Mesendoderm (in vitro differentiated cells): ENCODE results near the gene FHOD1.

Experiments used
- DNase-seq: peaks from one replicate; pipeline ENCODE4 v3.0.0; 2013
- H2AK5ac ChIP-seq: 2 replicates; pipeline ENCODE4 v1.6.1; 2013; ENCODE audit warnings: low read length, inconsistent platforms
- H2BK120ac ChIP-seq: 2 replicates; pipeline ENCODE4 v1.6.1; 2013; ENCODE audit warnings: low read depth, mild to moderate bottlenecking, low read length, moderate library complexity, mixed read lengths
- H2BK15ac ChIP-seq: replicated peaks from 2 replicates; pipeline ENCODE4 v1.6.1; 2013; ENCODE audit warnings: low read depth, mild to moderate bottlenecking, moderate library complexity
- H2BK5ac ChIP-seq: 2 replicates; pipeline ENCODE4 v1.6.1; 2013; ENCODE audit warnings: low read length, inconsistent platforms
- H3K18ac ChIP-seq: 2 replicates; pipeline ENCODE4 v1.6.1; 2013; ENCODE audit warnings: mild to moderate bottlenecking, low read length, mixed read lengths
- H3K23ac ChIP-seq: one replicate; pipeline ENCODE4 v1.6.1; 2013; ENCODE audit warnings: low read length
- H3K27ac ChIP-seq: 2 replicates; pipeline ENCODE4 v1.5.1; 2013; ENCODE audit warnings: low read depth, mild to moderate bottlenecking, inconsistent platforms, low read length, moderate library complexity
- H3K27me3 ChIP-seq: 2 replicates; pipeline ENCODE4 v1.6.1; 2013; ENCODE audit warnings: low read length, control low read depth, mild to moderate bottlenecking, inconsistent platforms; ENCODE audit not compliant: insufficient read depth, poor library complexity
- H3K36me3 ChIP-seq: 2 replicates; pipeline ENCODE4 v1.6.1; 2013; ENCODE audit warnings: low read length, inconsistent platforms; ENCODE audit not compliant: control insufficient read depth, insufficient read depth
- H3K4ac ChIP-seq: one replicate; pipeline ENCODE4 v1.6.1; 2013; ENCODE audit warnings: low read depth, mild to moderate bottlenecking, low read length, moderate library complexity
- H3K4me1 ChIP-seq: 2 replicates; pipeline ENCODE4 v1.6.1; 2013; ENCODE audit warnings: low read depth, low read length, inconsistent platforms; ENCODE audit not compliant: control insufficient read depth
- H3K4me2 ChIP-seq: 2 replicates; pipeline ENCODE4 v1.6.1; 2013; ENCODE audit warnings: low read length
- H3K4me3 ChIP-seq: 2 replicates; pipeline ENCODE4 v1.5.1; 2013; ENCODE audit warnings: mild to moderate bottlenecking, low read length
- H3K56ac ChIP-seq: one replicate; pipeline ENCODE4 v1.6.1; 2013; ENCODE audit warnings: low read length
- H3K79me1 ChIP-seq: 2 replicates; pipeline ENCODE4 v1.6.1; 2013; ENCODE audit warnings: low read length, inconsistent platforms
- H3K79me2 ChIP-seq: 2 replicates; pipeline ENCODE4 v1.6.1; 2013; ENCODE audit warnings: mild to moderate bottlenecking, low read length; ENCODE audit not compliant: control insufficient read depth, insufficient read depth
- H3K9ac ChIP-seq: 2 replicates; pipeline ENCODE4 v1.6.1; 2013; ENCODE audit warnings: low read length, inconsistent platforms
- H4K5ac ChIP-seq: one replicate; pipeline ENCODE4 v1.6.1; 2013; ENCODE audit warnings: low read length
- H4K8ac ChIP-seq: one replicate; pipeline ENCODE4 v1.6.1; 2013; ENCODE audit warnings: low read depth, mild to moderate bottlenecking, control low read depth, low read length, moderate library complexity
- WGBS: extraction: QIAGEN DNeasy Blood & Tissue Kit; methylation state at CpG from one replicate; pipeline ENCODE4 v1.1.7; 2013; ENCODE audit warnings: low lambda C conversion rate, missing lambda C conversion rate; ENCODE audit not compliant: insufficient coverage; ENCODE audit errors: extremely low coverage; 5-methylcytosine and 5-hydroxymethylcytosine counted together

FHOD1 gene

DNA sequence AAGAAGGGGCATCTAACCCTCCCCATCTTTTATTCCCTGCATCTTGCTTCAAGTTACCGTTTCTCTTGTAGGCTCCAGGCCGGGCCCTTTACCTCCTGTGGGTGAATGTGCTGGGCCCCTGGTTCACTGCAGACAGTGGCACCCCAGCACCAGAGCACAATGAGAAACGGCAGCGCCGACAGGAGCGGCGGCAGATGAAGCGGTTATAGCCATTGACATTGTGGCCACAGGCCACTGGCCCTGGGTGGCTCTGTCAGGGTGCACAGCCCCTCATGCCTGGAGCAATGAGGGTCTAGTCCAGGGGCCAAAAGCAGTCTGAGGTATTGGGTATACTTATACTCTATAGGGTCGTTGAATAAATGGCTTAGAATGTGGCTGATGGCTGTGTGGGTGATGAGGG, 18.4 kb downstream of the FHOD1 start:
- Histone ChIP-seq H4K5ac (no peak overlapping the region), H2BK15ac (no peak overlapping the region), H3K4me1 (peaks cover 2% of the 10 kb centered on the region), H3K4me2 (no peak overlapping the region), H3K23ac (no peak overlapping the region), H2BK5ac (no peak overlapping the region), H3K79me2 (peaks cover 13% of the 10 kb centered on the region), H3K27ac (no peak overlapping the region), H3K4me3 (no peak overlapping the region), H3K56ac (no peak overlapping the region), H3K4ac (no peak overlapping the region), H3K36me3 (peaks cover 21% of the 10 kb centered on the region), H2AK5ac (no peak overlapping the region), H3K27me3 (no peaks in the 10 kb centered on the region), H2BK120ac (no peak overlapping the region), H3K9ac (no peak overlapping the region), H3K18ac (no peak overlapping the region), H3K79me1 (peaks cover 15% of the 10 kb centered on the region), H4K8ac (no peak overlapping the region)
- DNase-seq = no peak
- no CpG with 5 or more reads among the region's 9 CpGs for WGBS

GRCh38 chr16:67228034-67228785, 19.1 kb downstream of the FHOD1 start:
- H3K79me1 ChIP-seq = peaks cover 15% of the 10 kb centered on the region
- no peak overlapping the region for H3K4me3 ChIP-seq
- no peaks in the 10 kb centered on the region for H3K27me3 ChIP-seq
- no peak overlapping the region for H2AK5ac ChIP-seq
- no peak overlapping the region for H2BK120ac ChIP-seq
- no peak overlapping the region for H2BK15ac ChIP-seq
- H4K8ac ChIP-seq = no peak overlapping the region
- peaks cover 13% of the 10 kb centered on the region for H3K79me2 ChIP-seq
- H3K27ac ChIP-seq = no peak overlapping the region
- no peak for DNase-seq
- no peak overlapping the region for H3K56ac ChIP-seq
- no peak overlapping the region for H3K18ac ChIP-seq
- no CpG with 5 or more reads among the region's 9 CpGs for WGBS
- H3K9ac ChIP-seq = peak overlapping the region; percentile 97
- no peak overlapping the region for H3K23ac ChIP-seq
- peaks cover 19% of the 10 kb centered on the region for H3K36me3 ChIP-seq
- H3K4me1 ChIP-seq = peaks cover 2% of the 10 kb centered on the region
- no peak overlapping the region for H2BK5ac ChIP-seq
- H4K5ac ChIP-seq = no peak overlapping the region
- H3K4ac ChIP-seq = no peak overlapping the region
- H3K4me2 ChIP-seq = peak overlapping the region; percentile 99

DNA sequence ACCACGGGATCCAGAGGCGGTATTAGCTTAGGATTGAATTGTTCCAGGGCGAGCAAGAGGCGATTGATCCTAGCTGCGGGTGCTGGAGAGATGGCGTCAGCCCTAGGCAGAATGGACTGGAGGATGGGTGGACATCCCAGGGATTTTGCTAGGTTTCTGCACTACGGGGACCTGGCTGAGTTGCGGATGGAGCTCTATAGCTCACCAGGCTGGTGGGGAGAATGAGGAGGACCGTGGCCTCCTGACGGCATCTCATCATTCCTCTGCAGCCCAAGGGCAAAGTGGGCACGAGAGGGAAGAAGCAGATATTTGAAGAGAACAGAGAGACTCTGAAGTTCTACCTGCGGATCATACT, 19.7 kb downstream of the FHOD1 start:
- H3K79me2 ChIP-seq = peaks cover 13% of the 10 kb centered on the region
- H4K5ac ChIP-seq = no peak overlapping the region
- no peak overlapping the region for H2BK5ac ChIP-seq
- H3K4ac ChIP-seq = no peak overlapping the region
- H2AK5ac ChIP-seq = no peak overlapping the region
- H3K4me2 ChIP-seq = peak overlapping the region; percentile 99
- H3K27ac ChIP-seq = no peak overlapping the region
- no peak overlapping the region for H3K23ac ChIP-seq
- peak overlapping the region; percentile 97 for H3K9ac ChIP-seq
- DNase-seq = no peak
- peaks cover 19% of the 10 kb centered on the region for H3K36me3 ChIP-seq
- no peak overlapping the region for H4K8ac ChIP-seq
- peaks cover 15% of the 10 kb centered on the region for H3K79me1 ChIP-seq
- H3K4me3 ChIP-seq = peak overlapping the region; percentile 100
- H2BK120ac ChIP-seq = no peak overlapping the region
- H3K27me3 ChIP-seq = no peaks in the 10 kb centered on the region
- H3K56ac ChIP-seq = peak overlapping the region; percentile 96
- H3K18ac ChIP-seq = no peak overlapping the region
- no CpG with 5 or more reads among the region's 12 CpGs for WGBS
- no peak overlapping the region for H2BK15ac ChIP-seq
- peaks cover 2% of the 10 kb centered on the region for H3K4me1 ChIP-seq

DNA sequence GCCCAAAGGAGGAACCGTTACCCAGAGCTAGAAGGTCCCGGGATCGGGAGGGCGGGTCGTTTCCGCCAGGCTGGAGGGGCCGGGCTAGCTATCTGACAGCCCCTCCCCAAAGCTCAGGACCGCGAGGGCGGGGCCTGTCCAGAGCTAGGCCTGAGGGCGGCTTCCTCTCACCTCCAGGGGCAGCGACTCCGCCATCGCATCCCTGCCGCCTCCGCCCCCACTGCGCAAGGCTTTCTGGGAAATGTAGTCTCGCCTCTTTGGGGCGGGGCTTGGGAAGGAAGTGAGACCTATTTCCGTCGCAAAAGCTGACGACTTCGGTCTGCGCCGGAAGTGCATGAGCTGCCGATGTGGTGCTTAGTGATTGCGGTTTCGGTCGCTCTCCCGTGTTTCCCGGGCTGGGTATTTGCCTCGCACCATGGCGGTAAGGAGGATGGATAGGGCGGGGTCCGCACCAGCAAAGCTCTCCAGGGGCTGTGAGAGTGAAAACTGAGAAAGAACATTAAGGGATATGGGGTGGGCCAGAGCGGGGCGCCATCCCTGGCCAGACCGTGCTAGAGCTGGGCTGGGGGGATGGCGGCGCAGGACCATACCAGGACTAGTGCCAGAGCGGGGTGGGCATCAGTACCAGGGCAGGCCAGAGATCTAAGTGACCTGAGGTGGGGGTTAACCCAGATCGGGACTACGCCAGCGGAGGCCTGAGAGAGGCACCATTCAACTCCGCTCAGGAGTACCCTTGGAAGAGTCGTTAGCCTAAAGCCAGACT, 20.3 kb downstream of the FHOD1 start, which contains the start of gene TMEM208:
Gene TMEM208, plus strand, starts transcription at position 327 of the 763 bp plus-strand sequence. Its CDS starts 89 bp downstream, at position 416.
- no peak within 1 kb of the TSS for H3K4ac ChIP-seq
- WGBS = no CpG with 5 or more reads among the region's 46 CpGs
- DNase-seq = peak; percentile 100

DNA sequence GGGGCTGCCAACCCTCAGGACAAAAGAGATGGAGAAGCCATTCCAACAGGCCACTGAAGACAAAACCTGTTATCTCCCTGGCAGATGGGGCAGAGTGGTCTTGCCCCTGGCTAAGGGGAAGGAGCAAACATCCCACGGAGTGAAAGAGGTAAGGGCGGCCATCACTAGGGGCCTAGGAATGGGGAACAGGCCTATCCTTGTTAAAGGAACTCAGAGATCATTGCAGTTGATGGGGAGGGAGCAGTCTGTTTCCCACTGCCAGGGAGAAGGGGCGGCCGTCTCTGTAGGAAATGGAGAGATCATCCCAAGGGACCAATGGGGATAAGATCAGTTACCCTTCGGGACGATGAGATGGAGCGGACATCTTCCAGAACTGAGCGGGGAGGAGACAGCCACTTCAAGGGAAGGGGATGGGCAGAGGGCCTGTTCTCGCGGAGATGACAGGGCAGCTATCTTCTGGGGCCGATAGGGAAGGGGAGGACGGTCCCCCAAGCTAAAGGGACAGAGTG, 20.9 kb downstream of the FHOD1 start:
- Histone ChIP-seq H3K4me2 (peak overlapping the region; percentile 67), H3K79me2 (peaks cover 13% of the 10 kb centered on the region), H4K5ac (no peak overlapping the region), H3K4me3 (peak overlapping the region; percentile 16), H3K56ac (peak overlapping the region; percentile 70), H3K23ac (no peak overlapping the region), H2AK5ac (no peak overlapping the region), H3K27ac (no peak overlapping the region), H2BK15ac (no peak overlapping the region), H2BK5ac (no peak overlapping the region), H2BK120ac (no peak overlapping the region), H3K4me1 (peaks cover 2% of the 10 kb centered on the region), H3K18ac (no peak overlapping the region), H3K36me3 (peaks cover 16% of the 10 kb centered on the region), H3K79me1 (peaks cover 15% of the 10 kb centered on the region), H4K8ac (no peak overlapping the region), H3K27me3 (no peaks in the 10 kb centered on the region), H3K9ac (peak overlapping the region; percentile 50), H3K4ac (no peak overlapping the region)
- no peak for DNase-seq
- no CpG with 5 or more reads among the region's 12 CpGs for WGBS

More for the DNA sequence above, 20.3 kb downstream of the FHOD1 start, which contains the start of gene TMEM208:
- H3K79me1 ChIP-seq = peaks cover 15% of the 10 kb centered on the region
- no peak within 1 kb of the TSS for H2BK120ac ChIP-seq
- no peak within 1 kb of the TSS for H4K5ac ChIP-seq
- H3K9ac ChIP-seq = peak within 1 kb of the TSS; percentile 97
- H3K56ac ChIP-seq = peak within 1 kb of the TSS; percentile 96
- peaks cover 19% of the 10 kb centered on the region for H3K36me3 ChIP-seq
- H3K4me1 ChIP-seq = peaks cover 2% of the 10 kb centered on the region
- no peak within 1 kb of the TSS for H3K27ac ChIP-seq
- H3K27me3 ChIP-seq = no peaks in the 10 kb centered on the region
- peak within 1 kb of the TSS; percentile 99 for H3K4me2 ChIP-seq
- H2BK15ac ChIP-seq = no peak within 1 kb of the TSS
- H3K18ac ChIP-seq = no peak within 1 kb of the TSS
- no peak within 1 kb of the TSS for H3K23ac ChIP-seq
- H2AK5ac ChIP-seq = no peak within 1 kb of the TSS
- peak within 1 kb of the TSS; percentile 100 for H3K4me3 ChIP-seq
- H3K79me2 ChIP-seq = peaks cover 13% of the 10 kb centered on the region
- H2BK5ac ChIP-seq = no peak within 1 kb of the TSS
- H4K8ac ChIP-seq = no peak within 1 kb of the TSS
